CD4-positive, CD25-positive, alpha-beta regulatory T cell (primary cell): ENCODE results near the gene COG5. TPM values are rescaled to one million over a fixed set of nuclear protein-coding genes. Genes with fewer than 3 reads are reported as not detected.

Source experiments
- ATAC-seq, 2 donors: fragments of 150-1000 bp; cut with Tn5 transposase; one replicate each; pipeline ENCODE4 v1.10.0; 2021; ENCODE audit warnings: low read depth in 2 of 2, moderate number of reproducible peaks in 2 of 2, moderate library complexity in 1 of 2
- DNase-seq, 3 donors: peaks; one replicate each; pipeline versions ENCODE4 v3.0.0 to v3.0.0-alpha.2; 2012 to 2022; ENCODE audit warnings: mixed read lengths in 1 of 3
- H3K27ac ChIP-seq: one replicate; pipeline ENCODE4 v1.7.0; 2013; ENCODE audit warnings: mild to moderate bottlenecking, low read length; ENCODE audit not compliant: insufficient read depth, poor library complexity, severe bottlenecking
- H3K27me3 ChIP-seq: one replicate; pipeline ENCODE4 v1.7.0; 2013; ENCODE audit warnings: low read length; ENCODE audit not compliant: control insufficient read depth, insufficient read depth
- H3K36me3 ChIP-seq: one replicate; pipeline ENCODE4 v1.7.0; 2013; ENCODE audit warnings: mild to moderate bottlenecking, low read length, moderate library complexity; ENCODE audit not compliant: control insufficient read depth, insufficient read depth
- H3K4me1 ChIP-seq: 2 replicates; pipeline ENCODE4 v1.7.0; 2013; ENCODE audit warnings: mild to moderate bottlenecking, low read length; ENCODE audit not compliant: insufficient read depth, control insufficient read depth, poor library complexity, severe bottlenecking
- H3K4me3 ChIP-seq: one replicate; pipeline ENCODE4 v1.7.0; 2013; ENCODE audit warnings: low read depth, mild to moderate bottlenecking, low read length, moderate library complexity
- H3K9me3 ChIP-seq, 2 experiments: 1 replicate in 1 of 2; 2 replicates in 1 of 2; pipeline ENCODE4 v1.7.0; 2013; ENCODE audit warnings: low read length in 2 of 2, mild to moderate bottlenecking in 1 of 2, moderate library complexity in 1 of 2; ENCODE audit not compliant: control insufficient read depth in 2 of 2
- H3K27ac Mint-ChIP-seq, 3 donors: one replicate each; pipeline ENCODE4 v1.8.0; 2020 to 2022; ENCODE audit warnings: mild to moderate bottlenecking in 3 of 3, mixed read lengths in 3 of 3, moderate library complexity in 2 of 3
- H3K27me3 Mint-ChIP-seq: one replicate; pipeline ENCODE4 v1.8.0; 2022; ENCODE audit warnings: mild to moderate bottlenecking, mixed read lengths
- H3K36me3 Mint-ChIP-seq: one replicate; pipeline ENCODE4 v1.8.0; 2020; ENCODE audit warnings: mixed read lengths
- H3K4me1 Mint-ChIP-seq, 4 donors: one replicate each; pipeline ENCODE4 v1.8.0; 2020 to 2022; ENCODE audit warnings: mixed read lengths in 4 of 4, mild to moderate bottlenecking in 1 of 4
- H3K4me3 Mint-ChIP-seq, 4 donors: one replicate each; pipeline ENCODE4 v1.8.0; 2020 to 2022; ENCODE audit warnings: mild to moderate bottlenecking in 4 of 4, mixed read lengths in 4 of 4, moderate library complexity in 3 of 4
- H3K9me3 Mint-ChIP-seq, 7 donors: one replicate each; pipeline ENCODE4 v1.8.0; 2020 to 2022; ENCODE audit warnings: mixed read lengths in 7 of 7, mild to moderate bottlenecking in 3 of 7, moderate library complexity in 2 of 7
- polyA plus RNA-seq, 4 donors: library from polyadenylated mRNA; unstranded; fragments of 300-500 nt; fragmentation: Illumina TruSeq; gene quantifications; one replicate each; pipeline ENCODE4 v1.2.3, GENCODE V29; 2021
- total RNA-seq: library from RNA; stranded (reverse); gene quantifications from one replicate; pipeline ENCODE4 v1.2.3, GENCODE V29; 2022

The COG5 gene
- 68.2 TPM for total RNA-seq
- 10 to 100 TPM; 23.2 to 47.9 (median 31.0) TPM for polyA plus RNA-seq

GRCh38 chr7:107563775-107564552, at the start of gene COG5, which contains the start of gene DUS4L:
COG5 (minus strand) TSS chr7:107563920; CDS start chr7:107563896, 24 bp downstream.
DUS4L (plus strand) TSS chr7:107563971; CDS start chr7:107567071, 3,100 bp downstream.
- Histone ChIP-seq H3K4me1 (peaks cover 46% of the 10 kb centered on the region), H3K27me3 (no peaks in the 10 kb centered on the region), H3K27ac (peak within 1 kb of the TSS; percentile 90), H3K9me3 (no peaks in the 10 kb centered on the region), H3K36me3 (peaks cover 2% of the 10 kb centered on the region), H3K4me3 (peak within 1 kb of the TSS; percentile 83)
- DNase-seq (peak; percentile 79 to 89 (median 86)), ATAC-seq (peak; percentile 90 to 91)
- Mint-ChIP-seq H3K4me1 (peaks cover 39 to 64% (median 54%) of the 10 kb centered on the region in 4 donors), H3K4me3 (peak within 1 kb of the TSS; percentile 83 to 98 (median 90)), H3K36me3 (peaks cover 14% of the 10 kb centered on the region), H3K9me3 (peaks cover 0 to 3% (median 0%) of the 10 kb centered on the region in 7 donors), H3K27me3 (no peaks in the 10 kb centered on the region), H3K27ac (peak within 1 kb of the TSS; percentile 92 to 98 (median 93))

GRCh38 chr7:107613439-107613838, 49.7 kb upstream of the COG5 start:
- ATAC-seq (no peak), DNase-seq (no peak)
- Mint-ChIP-seq H3K9me3 (no peaks in the 10 kb centered on the region), H3K27me3 (no peaks in the 10 kb centered on the region), H3K27ac (peak overlapping the region in 1 of 3 donors; percentile 15), H3K4me1 (peaks cover 0 to 1% (median 0%) of the 10 kb centered on the region in 4 donors), H3K36me3 (peaks cover 48% of the 10 kb centered on the region), H3K4me3 (peak overlapping the region in 1 of 4 donors; percentile 10)
- Histone ChIP-seq H3K36me3 (peaks cover 11% of the 10 kb centered on the region), H3K27me3 (no peaks in the 10 kb centered on the region), H3K27ac (no peak overlapping the region), H3K4me1 (no peaks in the 10 kb centered on the region), H3K9me3 (no peaks in the 10 kb centered on the region), H3K4me3 (no peak overlapping the region)

DNA sequence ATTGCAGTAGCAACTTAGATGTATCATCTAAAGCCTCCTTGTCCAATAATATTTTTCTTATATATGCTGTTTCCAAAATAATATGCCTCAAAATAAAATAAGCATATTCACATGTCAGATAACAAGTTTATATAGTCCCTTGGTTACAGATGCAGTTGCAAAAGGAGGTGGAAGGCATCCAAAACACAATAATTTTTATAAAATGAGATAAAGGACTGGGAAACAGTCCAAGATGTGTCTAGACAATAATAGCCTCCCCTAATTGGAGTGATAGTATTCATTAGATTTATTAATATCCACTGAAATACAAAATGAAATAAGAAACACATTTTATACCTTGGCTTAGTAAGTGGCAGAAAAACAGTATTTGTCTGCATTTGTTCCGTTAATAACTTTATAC, 46.6 kb upstream of the COG5 start:
- Mint-ChIP-seq H3K9me3 (no peaks in the 10 kb centered on the region), H3K4me3 (no peak overlapping the region), H3K27me3 (no peaks in the 10 kb centered on the region), H3K27ac (no peak overlapping the region), H3K36me3 (peaks cover 40% of the 10 kb centered on the region), H3K4me1 (peaks cover 0 to 1% (median 0%) of the 10 kb centered on the region in 4 donors)
- Histone ChIP-seq H3K36me3 (peaks cover 13% of the 10 kb centered on the region), H3K27me3 (no peaks in the 10 kb centered on the region), H3K27ac (no peak overlapping the region), H3K9me3 (no peaks in the 10 kb centered on the region), H3K4me3 (no peak overlapping the region), H3K4me1 (no peaks in the 10 kb centered on the region)
- no peak for ATAC-seq
- DNase-seq: no peak

- H3K4me3 ChIP-seq: no peak overlapping the region
- peaks cover 0 to under 1% (median 0%) of the 10 kb centered on the region in 4 donors for H3K4me1 Mint-ChIP-seq
- H3K27me3 Mint-ChIP-seq: no peaks in the 10 kb centered on the region
- ATAC-seq (no peak), DNase-seq (no peak)
- no peak overlapping the region for H3K27ac Mint-ChIP-seq
- H3K27me3 ChIP-seq: no peaks in the 10 kb centered on the region
- no peaks in the 10 kb centered on the region for H3K4me1 ChIP-seq
- H3K9me3 Mint-ChIP-seq: no peaks in the 10 kb centered on the region
- H3K27ac ChIP-seq: no peak overlapping the region
- H3K36me3 ChIP-seq: peaks cover 14% of the 10 kb centered on the region
- H3K36me3 Mint-ChIP-seq: peaks cover 37% of the 10 kb centered on the region
- H3K4me3 Mint-ChIP-seq: no peak overlapping the region
- H3K9me3 ChIP-seq: no peaks in the 10 kb centered on the region
These were observed 46.1 kb upstream of the COG5 start for GRCh38 chr7:107609811-107610261.

- Mint-ChIP-seq H3K36me3 (peaks cover 21% of the 10 kb centered on the region), H3K27me3 (no peaks in the 10 kb centered on the region), H3K4me1 (no peaks in the 10 kb centered on the region), H3K4me3 (no peak overlapping the region), H3K9me3 (no peaks in the 10 kb centered on the region), H3K27ac (no peak overlapping the region)
- Histone ChIP-seq H3K4me3 (no peak overlapping the region), H3K27ac (no peak overlapping the region), H3K4me1 (no peaks in the 10 kb centered on the region), H3K27me3 (no peaks in the 10 kb centered on the region), H3K9me3 (no peaks in the 10 kb centered on the region), H3K36me3 (peaks cover 5% of the 10 kb centered on the region)
- ATAC-seq (no peak), DNase-seq (no peak)
These were observed 42.6 kb upstream of the COG5 start for GRCh38 chr7:107606303-107606702.

GRCh38 chr7:107605218-107605815, 41.6 kb upstream of the COG5 start:
- Histone ChIP-seq H3K36me3 (peaks cover 13% of the 10 kb centered on the region), H3K4me1 (no peaks in the 10 kb centered on the region), H3K4me3 (no peak overlapping the region), H3K27ac (no peak overlapping the region), H3K27me3 (no peaks in the 10 kb centered on the region), H3K9me3 (no peaks in the 10 kb centered on the region)
- DNase-seq (no peak), ATAC-seq (no peak)
- Mint-ChIP-seq H3K4me1 (no peaks in the 10 kb centered on the region), H3K36me3 (peaks cover 29% of the 10 kb centered on the region), H3K9me3 (no peaks in the 10 kb centered on the region), H3K27me3 (no peaks in the 10 kb centered on the region), H3K27ac (no peak overlapping the region), H3K4me3 (no peak overlapping the region)

- Mint-ChIP-seq H3K27ac (no peak overlapping the region), H3K36me3 (peaks cover 22% of the 10 kb centered on the region), H3K4me3 (no peak overlapping the region), H3K27me3 (no peaks in the 10 kb centered on the region), H3K4me1 (peaks cover 0 to 4% (median 0%) of the 10 kb centered on the region in 4 donors), H3K9me3 (no peaks in the 10 kb centered on the region)
- H3K27ac ChIP-seq: no peak overlapping the region
- no peaks in the 10 kb centered on the region for H3K27me3 ChIP-seq
- H3K36me3 ChIP-seq: peaks cover 21% of the 10 kb centered on the region
- H3K4me3 ChIP-seq: no peak overlapping the region
- H3K9me3 ChIP-seq: no peaks in the 10 kb centered on the region
- ATAC-seq: no peak
- no peaks in the 10 kb centered on the region for H3K4me1 ChIP-seq
- DNase-seq: no peak
These were observed 37.1 kb upstream of the COG5 start for GRCh38 chr7:107600816-107601215.
